Testis (tissue), 2 donors: ENCODE data around the gene GRIN1.

Experiments used
- CTCF ChIP-seq, 3 experiments: fragments of 450-650 bp in 2 of 3; fragments of 200-600 bp in 1 of 3; sonication (generic) in 1 of 3; IDR thresholded peaks; one replicate each; pipeline ENCODE4 v1.5.1; 2016 to 2019; ENCODE audit warnings: antibody characterized with exemption in 3 of 3, mild to moderate bottlenecking in 2 of 3, moderate library complexity in 1 of 3
- POLR2A ChIP-seq: fragments of 450-650 bp; IDR thresholded peaks from one replicate; pipeline ENCODE4 v1.6.1; 2017; ENCODE audit warnings: antibody characterized with exemption, mild to moderate bottlenecking, moderate library complexity

GRCh38 chr9:137206602-137207001 lies 67.6 kb downstream of the GRIN1 start:
- TF ChIP-seq CTCF (IDR thresholded peaks at IDR 0.05) (no peak), POLR2A (no peak)
